ENCODE measurements around the gene AKT3.

- no peak for TF ChIP-seq CTCF (IDR thresholded peaks at IDR 0.05)
- no peak for TF ChIP-seq POLR2A (IDR thresholded peaks at IDR 0.05)
- no peak for TF ChIP-seq POLR2AphosphoS5 (IDR thresholded peaks at IDR 0.05)
- TF ChIP-seq EP300 (IDR thresholded peaks at IDR 0.05), result no peak
Observed at GRCh38 chr1:243801378-243801777, 48.7 kb downstream of the AKT3 start.

All from suprapubic skin (tissue), 4 donors.